HL-60 (cell line): Measurements from ENCODE around the gene KDM1B.

Experiments
- DNase-seq, 2 experiments: peaks; one replicate each; pipeline ENCODE4 v3.0.0-alpha.2; 2010 to 2020; ENCODE audit warnings: low read depth in 1 of 2, low spot score in 1 of 2
- H3K27ac ChIP-seq: fragments of 250-450 bp; sonication (Bioruptor Pico); replicated peaks from 2 replicates; pipeline ENCODE4 v1.5.1; 2020; ENCODE audit warnings: mild to moderate bottlenecking, moderate library complexity
- H3K27me3 ChIP-seq: fragments of 250-450 bp; sonication (Bioruptor Pico); 2 replicates; pipeline ENCODE4 v1.5.1; 2021; ENCODE audit warnings: mild to moderate bottlenecking, moderate library complexity; ENCODE audit not compliant: insufficient read depth, poor library complexity, severe bottlenecking
- H3K4me3 ChIP-seq: replicated peaks from 2 replicates; pipeline ENCODE4 v1.5.1; 2011; ENCODE audit warnings: mild to moderate bottlenecking, control low read depth, low read length; ENCODE audit not compliant: insufficient read depth
- CTCF ChIP-seq: IDR thresholded peaks from one replicate; pipeline ENCODE4 v1.5.1; 2011; ENCODE audit warnings: low read length, control low read depth, inconsistent platforms; ENCODE audit not compliant: insufficient read depth
- GABPA ChIP-seq: IDR thresholded peaks from 2 replicates; pipeline ENCODE4 v1.6.1; 2012; ENCODE audit warnings: low read depth
- POLR2AphosphoS5 ChIP-seq: IDR thresholded peaks from 2 replicates; pipeline ENCODE4 v1.6.1; 2012; ENCODE audit warnings: low read depth
- REST ChIP-seq: IDR thresholded peaks from 2 replicates; pipeline ENCODE4 v1.6.1; 2012; ENCODE audit warnings: low read depth; ENCODE audit not compliant: insufficient replicate concordance
- SPI1 ChIP-seq: IDR thresholded peaks from 2 replicates; pipeline ENCODE4 v1.6.1; 2012; ENCODE audit warnings: low read depth, mild to moderate bottlenecking, borderline replicate concordance

KDM1B gene

GRCh38 chr6:18246205-18246604 lies 91.0 kb downstream of the KDM1B start:
- no peak for DNase-seq
- Histone ChIP-seq H3K4me3 (no peak overlapping the region), H3K27me3 (no peaks in the 10 kb centered on the region), H3K27ac (no peak overlapping the region)
- TF ChIP-seq REST (no peak), CTCF (no peak), GABPA (no peak), POLR2AphosphoS5 (no peak), SPI1 (no peak)

GRCh38 chr6:18247002-18247401 lies 91.8 kb downstream of the KDM1B start:
- no peak overlapping the region for H3K27ac ChIP-seq
- no peak for TF ChIP-seq CTCF
- TF ChIP-seq GABPA = no peak
- TF ChIP-seq SPI1 = no peak
- no peak for TF ChIP-seq REST
- no peak for TF ChIP-seq POLR2AphosphoS5
- no peak for DNase-seq
- no peak overlapping the region for H3K4me3 ChIP-seq
- H3K27me3 ChIP-seq = no peaks in the 10 kb centered on the region

GRCh38 chr6:18248698-18249097 lies 93.5 kb downstream of the KDM1B start:
- Histone ChIP-seq H3K27ac (no peak overlapping the region), H3K4me3 (no peak overlapping the region), H3K27me3 (no peaks in the 10 kb centered on the region)
- no peak for DNase-seq
- TF ChIP-seq GABPA (no peak), POLR2AphosphoS5 (no peak), SPI1 (no peak), CTCF (no peak), REST (no peak)
